ENCODE measurements around the gene ZC3HAV1L. TPM values are rescaled to one million over a fixed set of nuclear protein-coding genes. Genes with fewer than 3 reads are reported as not detected.

The ZC3HAV1L gene
- total RNA-seq, 1 donor from 2014 or later = 12.3 TPM

- TF ChIP-seq EZH2 (IDR thresholded peaks at IDR 0.05; ENCODE audit: insufficient read depth, low read length) = no peak
- TF ChIP-seq, protein P1, sequence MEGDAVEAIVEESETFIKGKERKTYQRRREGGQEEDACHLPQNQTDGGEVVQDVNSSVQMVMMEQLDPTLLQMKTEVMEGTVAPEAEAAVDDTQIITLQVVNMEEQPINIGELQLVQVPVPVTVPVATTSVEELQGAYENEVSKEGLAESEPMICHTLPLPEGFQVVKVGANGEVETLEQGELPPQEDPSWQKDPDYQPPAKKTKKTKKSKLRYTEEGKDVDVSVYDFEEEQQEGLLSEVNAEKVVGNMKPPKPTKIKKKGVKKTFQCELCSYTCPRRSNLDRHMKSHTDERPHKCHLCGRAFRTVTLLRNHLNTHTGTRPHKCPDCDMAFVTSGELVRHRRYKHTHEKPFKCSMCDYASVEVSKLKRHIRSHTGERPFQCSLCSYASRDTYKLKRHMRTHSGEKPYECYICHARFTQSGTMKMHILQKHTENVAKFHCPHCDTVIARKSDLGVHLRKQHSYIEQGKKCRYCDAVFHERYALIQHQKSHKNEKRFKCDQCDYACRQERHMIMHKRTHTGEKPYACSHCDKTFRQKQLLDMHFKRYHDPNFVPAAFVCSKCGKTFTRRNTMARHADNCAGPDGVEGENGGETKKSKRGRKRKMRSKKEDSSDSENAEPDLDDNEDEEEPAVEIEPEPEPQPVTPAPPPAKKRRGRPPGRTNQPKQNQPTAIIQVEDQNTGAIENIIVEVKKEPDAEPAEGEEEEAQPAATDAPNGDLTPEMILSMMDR (IDR thresholded peaks at IDR 0.05; ENCODE audit: insufficient read depth, low read depth, low read length) = no peak
- Mint-ChIP-seq H3K27me3 (ENCODE audit: low read depth, unreplicated experiment) (no peaks in the 10 kb centered on the region), H3K4me1 (ENCODE audit: low read depth, unreplicated experiment) (peaks cover 11% of the 10 kb centered on the region), H3K36me3 (ENCODE audit: low read depth, unreplicated experiment) (peaks cover 8% of the 10 kb centered on the region), H3K9me3 (ENCODE audit: unreplicated experiment) (peaks cover 8% of the 10 kb centered on the region), H3K4me3 (ENCODE audit: unreplicated experiment) (no peak overlapping the region), H3K27ac (ENCODE audit: unreplicated experiment) (no peak overlapping the region)
- Histone ChIP-seq H3K9ac (ENCODE audit: low read length) (no peak overlapping the region), H3K4me1 (ENCODE audit: insufficient read depth, low read length) (peaks cover 4% of the 10 kb centered on the region), H2AFZ (ENCODE audit: low read depth, low read length) (no peak overlapping the region), H3K36me3 (ENCODE audit: insufficient read depth, low read length) (no peaks in the 10 kb centered on the region), H3K4me3 (ENCODE audit: insufficient read depth, low read depth, low read length) (no peak overlapping the region), H3K9me3 (ENCODE audit: insufficient read depth, low read depth, low read length) (no peaks in the 10 kb centered on the region), H4K20me1 (ENCODE audit: insufficient read depth, low read length) (no peaks in the 10 kb centered on the region), H3K4me2 (ENCODE audit: low read length) (peak overlapping the region; percentile 8), H3K27ac (ENCODE audit: low read depth, low read length) (no peak overlapping the region), H3K27me3 (ENCODE audit: insufficient read depth, low read length) (no peaks in the 10 kb centered on the region), H3K79me2 (ENCODE audit: insufficient read depth, low read length) (no peaks in the 10 kb centered on the region)
- peak; percentile 87 for DNase-seq (ENCODE audit: low read depth)
- peak; percentile 89 for FAIRE-seq
Observed at GRCh38 chr7:138992052-138992531, 43.8 kb downstream of the ZC3HAV1L start.

DNA sequence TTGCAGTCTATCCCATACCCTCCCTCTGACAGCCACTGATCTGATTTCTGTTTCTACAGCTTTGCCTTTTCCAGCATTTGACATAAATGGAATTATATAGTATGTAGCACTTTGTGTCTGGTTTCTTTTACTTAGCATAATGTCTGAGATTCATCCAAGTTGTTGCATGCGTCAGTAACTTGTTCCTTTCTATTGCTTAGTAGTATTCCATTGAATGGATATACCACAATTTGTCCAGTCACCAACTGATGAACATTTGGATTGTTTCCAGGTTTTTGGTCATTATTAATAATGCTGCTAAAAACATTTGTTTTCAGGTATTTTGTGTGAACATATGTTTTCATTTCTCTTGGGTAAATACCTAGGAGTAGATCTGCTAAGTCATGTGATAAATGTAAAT, 48.2 kb downstream of the ZC3HAV1L start:
- no peak overlapping the region for H2AFZ ChIP-seq (ENCODE audit: low read depth, low read length)
- H3K27me3 ChIP-seq (ENCODE audit: insufficient read depth, low read length) = no peaks in the 10 kb centered on the region
- H3K4me2 ChIP-seq (ENCODE audit: low read length) = no peak overlapping the region
- no peaks in the 10 kb centered on the region for H3K9me3 ChIP-seq (ENCODE audit: insufficient read depth, low read depth, low read length)
- peaks cover 4% of the 10 kb centered on the region for H3K4me1 ChIP-seq (ENCODE audit: insufficient read depth, low read length)
- Mint-ChIP-seq H3K9me3 (ENCODE audit: unreplicated experiment) (peaks cover 8% of the 10 kb centered on the region), H3K27me3 (ENCODE audit: low read depth, unreplicated experiment) (peaks cover 4% of the 10 kb centered on the region), H3K27ac (ENCODE audit: unreplicated experiment) (no peak overlapping the region), H3K36me3 (ENCODE audit: low read depth, unreplicated experiment) (peaks cover 8% of the 10 kb centered on the region), H3K4me3 (ENCODE audit: unreplicated experiment) (no peak overlapping the region), H3K4me1 (ENCODE audit: low read depth, unreplicated experiment) (peaks cover 18% of the 10 kb centered on the region)
- FAIRE-seq (no peak), DNase-seq (ENCODE audit: low read depth) (no peak)
- H4K20me1 ChIP-seq (ENCODE audit: insufficient read depth, low read length) = no peaks in the 10 kb centered on the region
- no peaks in the 10 kb centered on the region for H3K79me2 ChIP-seq (ENCODE audit: insufficient read depth, low read length)
- H3K9ac ChIP-seq (ENCODE audit: low read length) = no peak overlapping the region
- TF ChIP-seq, protein P1 (IDR thresholded peaks at IDR 0.05; ENCODE audit: insufficient read depth, low read depth, low read length) = no peak
- no peak for TF ChIP-seq EZH2 (IDR thresholded peaks at IDR 0.05; ENCODE audit: insufficient read depth, low read length)
- H3K36me3 ChIP-seq (ENCODE audit: insufficient read depth, low read length) = no peaks in the 10 kb centered on the region
- H3K27ac ChIP-seq (ENCODE audit: low read depth, low read length) = no peak overlapping the region
- no peak overlapping the region for H3K4me3 ChIP-seq (ENCODE audit: insufficient read depth, low read depth, low read length)

- no peaks in the 10 kb centered on the region for H3K9me3 ChIP-seq (ENCODE audit: insufficient read depth, low read depth, low read length)
- DNase-seq (ENCODE audit: low read depth) (no peak), FAIRE-seq (no peak)
- peak overlapping the region; percentile 57 for H3K4me3 ChIP-seq (ENCODE audit: insufficient read depth, low read depth, low read length)
- H3K4me1 ChIP-seq (ENCODE audit: insufficient read depth, low read length) = peaks cover 9% of the 10 kb centered on the region
- no peak for TF ChIP-seq EZH2 (IDR thresholded peaks at IDR 0.05; ENCODE audit: insufficient read depth, low read length)
- TF ChIP-seq, protein P1 (IDR thresholded peaks at IDR 0.05; ENCODE audit: insufficient read depth, low read depth, low read length) = no peak
- peak overlapping the region; percentile 94 for H2AFZ ChIP-seq (ENCODE audit: low read depth, low read length)
- H3K4me3 Mint-ChIP-seq (ENCODE audit: unreplicated experiment) = peak overlapping the region; percentile 81
- peak overlapping the region; percentile 67 for H3K9ac ChIP-seq (ENCODE audit: low read length)
- peaks cover 6% of the 10 kb centered on the region for H3K27me3 Mint-ChIP-seq (ENCODE audit: low read depth, unreplicated experiment)
- H3K36me3 ChIP-seq (ENCODE audit: insufficient read depth, low read length) = no peaks in the 10 kb centered on the region
- H3K4me2 ChIP-seq (ENCODE audit: low read length) = peak overlapping the region; percentile 95
- peaks cover 25% of the 10 kb centered on the region for H3K4me1 Mint-ChIP-seq (ENCODE audit: low read depth, unreplicated experiment)
- H3K27ac Mint-ChIP-seq (ENCODE audit: unreplicated experiment) = no peak overlapping the region
- no peaks in the 10 kb centered on the region for H3K9me3 Mint-ChIP-seq (ENCODE audit: unreplicated experiment)
- no peaks in the 10 kb centered on the region for H3K27me3 ChIP-seq (ENCODE audit: insufficient read depth, low read length)
- peaks cover 3% of the 10 kb centered on the region for H3K36me3 Mint-ChIP-seq (ENCODE audit: low read depth, unreplicated experiment)
- no peak overlapping the region for H3K27ac ChIP-seq (ENCODE audit: low read depth, low read length)
- peaks cover 25% of the 10 kb centered on the region for H3K79me2 ChIP-seq (ENCODE audit: insufficient read depth, low read length)
- H4K20me1 ChIP-seq (ENCODE audit: insufficient read depth, low read length) = peaks cover 22% of the 10 kb centered on the region
Observed at GRCh38 chr7:138982204-138982623, 53.6 kb downstream of the ZC3HAV1L start.
